Measurements from ENCODE around the gene MOB3A.
A peak's percentile ranks its signal among the peaks of the same experiment; 100 is the strongest.
"Not testable (repeated sequence)": the region's sequence is repeated elsewhere in the genome, so short reads cannot be mapped to it uniquely, and the experiment has no call there.

Gene MOB3A

GRCh38 chr19:2108251-2109016 is 12.3 kb upstream of the MOB3A start:
- no peak for DNase-seq

- no peak for DNase-seq
These were observed 7.0 kb upstream of the MOB3A start for GRCh38 chr19:2103045-2103707.

DNA sequence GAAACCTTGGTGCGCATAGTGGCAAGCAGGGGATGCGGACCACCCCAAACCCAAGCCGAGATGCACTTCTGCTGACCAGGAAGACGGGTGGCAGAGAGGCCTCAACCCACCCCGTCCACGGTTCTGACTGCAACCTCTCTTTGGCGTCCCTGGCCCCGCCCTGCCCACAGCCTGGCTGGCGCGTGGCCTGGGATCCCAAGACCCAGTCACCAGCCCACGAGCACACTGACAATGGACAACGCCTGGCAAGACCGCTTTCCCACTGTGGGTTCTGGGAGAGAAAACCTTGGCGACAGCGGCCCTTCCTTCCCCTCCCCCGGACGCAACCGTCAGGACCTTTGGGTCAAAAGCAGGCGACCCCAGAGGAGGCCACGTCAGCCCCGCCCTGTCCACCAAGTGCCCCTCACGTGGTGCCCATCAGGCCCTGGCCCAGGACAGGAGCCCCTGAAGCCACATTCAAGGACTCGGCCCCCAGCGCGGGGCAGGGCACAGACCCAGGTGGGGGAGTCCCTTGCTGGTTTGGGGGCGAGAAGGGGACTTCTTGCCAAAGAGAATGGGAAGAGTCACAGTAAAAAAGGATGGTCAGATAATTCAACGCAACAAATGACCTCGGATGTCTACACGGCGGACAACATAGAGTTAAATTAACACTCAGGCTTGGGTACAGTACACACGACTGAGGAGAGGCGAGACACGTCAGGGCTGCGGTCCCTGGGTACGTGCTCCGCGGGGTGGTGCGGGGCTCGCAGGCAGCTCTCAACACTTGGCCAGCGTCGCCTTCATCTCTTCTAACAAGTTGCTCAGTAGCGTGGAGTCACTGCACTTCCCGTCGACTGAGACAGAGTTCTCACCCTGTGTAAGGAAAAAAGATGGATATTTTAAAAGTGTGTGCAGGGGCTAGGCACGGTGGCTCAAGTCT is 5.5 kb upstream of the MOB3A start:
- DNase-seq: no peak

- DNase-seq: no peak
These were observed 4.6 kb upstream of the MOB3A start for GRCh38 chr19:2100719-2101061.

- no peak for DNase-seq
These were observed 4.0 kb upstream of the MOB3A start for GRCh38 chr19:2099937-2100718.

GRCh38 chr19:2099054-2099501 is 3.0 kb upstream of the MOB3A start:
- DNase-seq: no peak

- DNase-seq: no peak
These were observed 1.8 kb upstream of the MOB3A start for GRCh38 chr19:2097886-2098327.

GRCh38 chr19:2097203-2097885 is 1.2 kb upstream of the MOB3A start:
- DNase-seq: peak; percentile 52 to 76

DNA sequence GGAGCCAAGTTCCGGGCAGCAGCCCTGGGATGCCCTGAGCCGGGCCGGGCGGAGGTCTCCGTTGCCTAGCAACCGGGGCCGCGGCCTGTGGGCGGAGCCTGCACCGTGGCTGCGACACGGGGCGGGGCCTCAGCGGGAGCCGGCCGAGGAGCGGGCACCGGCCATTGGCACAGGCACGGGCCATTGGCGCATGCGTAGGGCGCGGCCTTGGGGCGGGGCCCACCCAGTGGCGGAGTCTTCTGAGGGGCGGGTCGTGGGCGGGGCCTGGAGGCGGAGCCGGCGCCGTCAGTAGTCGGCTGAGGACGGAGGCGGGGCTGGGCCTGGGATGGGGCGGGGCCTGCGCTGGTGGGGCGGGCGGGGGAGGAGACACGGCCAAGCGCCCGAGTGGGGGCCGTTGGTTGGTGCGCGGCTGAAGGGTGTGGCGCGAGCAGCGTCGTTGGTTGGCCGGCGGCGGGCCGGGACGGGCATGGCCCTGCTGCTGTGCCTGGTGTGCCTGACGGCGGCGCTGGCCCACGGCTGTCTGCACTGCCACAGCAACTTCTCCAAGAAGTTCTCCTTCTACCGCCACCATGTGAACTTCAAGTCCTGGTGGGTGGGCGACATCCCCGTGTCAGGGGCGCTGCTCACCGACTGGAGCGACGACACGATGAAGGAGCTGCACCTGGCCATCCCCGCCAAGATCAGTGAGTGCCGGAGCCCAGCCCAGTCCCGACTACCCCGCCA is 515 bp upstream of the MOB3A start, which contains the start of gene IZUMO4:
Gene IZUMO4, plus strand, starts transcription at position 436 of the 723 bp plus-strand sequence. Its CDS starts 31 bp downstream, at position 467.
- DNase-seq: peak; percentile 99

- DNase-seq: not testable (repeated sequence)
These were observed 4.1 kb downstream of the MOB3A start for GRCh38 chr19:2091926-2092525.

DNA sequence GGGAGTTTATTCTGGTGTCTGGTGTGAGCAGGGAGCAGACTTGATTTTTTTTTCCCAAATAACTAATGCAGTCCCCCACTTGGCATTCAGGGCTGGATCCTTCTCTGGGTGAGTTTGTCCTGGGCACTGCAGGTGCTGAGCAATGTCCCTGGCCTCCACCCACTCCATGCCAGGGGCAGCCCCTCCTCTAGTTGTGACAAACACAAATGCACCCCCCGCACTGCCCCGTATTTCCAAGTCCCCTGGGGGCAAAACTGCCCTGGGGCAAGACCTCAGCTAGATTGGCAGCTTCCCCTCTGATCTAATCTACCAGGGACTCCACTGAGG is 6.4 kb downstream of the MOB3A start:
- DNase-seq: no peak

DNA sequence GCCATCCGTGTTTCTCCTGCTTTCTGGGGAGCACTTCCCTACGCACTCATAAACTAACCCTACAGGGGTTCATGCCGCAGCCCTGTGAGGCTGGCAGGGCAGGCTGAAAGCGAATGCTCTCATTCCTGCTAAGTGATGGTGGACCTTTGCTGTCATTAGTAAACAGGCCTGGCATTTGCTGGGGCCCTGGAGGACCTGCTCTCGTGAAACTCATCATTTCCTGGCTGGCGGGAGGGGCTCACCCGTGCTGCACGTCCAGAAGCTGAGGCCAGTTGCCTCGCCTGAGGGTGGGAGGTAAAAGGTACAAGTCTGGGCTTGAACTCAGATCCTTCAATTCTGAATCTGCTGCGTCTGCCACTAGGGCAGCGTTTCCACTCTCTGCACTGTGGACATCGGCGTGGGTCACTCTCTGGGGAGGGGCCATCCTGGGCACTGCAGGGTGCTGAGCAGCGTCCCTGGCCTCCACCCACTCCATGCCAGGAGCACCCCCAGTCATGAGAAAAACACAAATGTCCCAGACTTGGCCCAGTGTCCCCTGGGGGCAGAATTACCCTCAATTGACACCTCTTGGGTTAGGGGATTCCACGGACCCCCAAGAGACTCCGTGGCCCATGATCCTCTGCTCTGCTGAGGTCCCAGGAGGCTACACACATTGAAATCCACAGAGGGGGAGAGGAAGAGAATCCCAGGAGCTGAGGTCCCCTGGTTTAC is 7.0 kb downstream of the MOB3A start:
- DNase-seq: peak in 1 of 2 donors; percentile 27

GRCh38 chr19:2087621-2088100 is 8.5 kb downstream of the MOB3A start:
- DNase-seq: peak; percentile 50 to 72

GRCh38 chr19:2086695-2087620 is 9.2 kb downstream of the MOB3A start:
- DNase-seq: peak in 1 of 2 donors; percentile 45

- peak; percentile 96 for DNase-seq
These were observed 11.0 kb downstream of the MOB3A start for GRCh38 chr19:2084993-2085720.

GRCh38 chr19:2083174-2083854 is 12.8 kb downstream of the MOB3A start:
- peak; percentile 51 to 74 for DNase-seq
